ENCODE results near the gene CENPB. TPM values are rescaled to one million over a fixed set of nuclear protein-coding genes. Genes with fewer than 3 reads are reported as not detected.

The CENPB gene
- total and polyA plus RNA-seq, 8 donors, result 24.5 to 130 (median 69.2) TPM

DNA sequence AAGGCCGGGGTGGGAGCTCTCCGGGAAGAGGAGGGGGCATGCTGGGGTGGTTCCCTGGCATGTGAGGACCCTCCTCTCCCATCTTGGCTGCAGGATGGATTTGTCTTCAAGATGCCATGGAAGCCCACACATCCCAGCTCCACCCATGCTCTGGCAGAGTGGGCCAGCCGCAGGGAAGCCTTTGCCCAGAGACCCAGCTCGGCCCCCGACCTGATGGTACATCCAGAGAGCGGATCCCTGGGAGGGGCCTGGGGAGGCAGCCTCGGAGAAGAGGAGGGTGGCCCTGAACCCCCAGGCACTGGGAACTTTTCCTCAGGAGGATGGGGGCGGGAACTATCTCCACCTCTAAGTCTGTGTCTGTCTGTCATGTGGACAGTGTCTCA is 14.3 kb upstream of the CENPB start:
- H3K27ac ChIP-seq, result peak overlapping the region in 2 of 5 donors; percentile 98 to 99
- no peak overlapping the region for H3K4me3 ChIP-seq
- intact Hi-C loops (cut with DNase I; ENCODE audit: low total_unique reads), result no loop called here
- peak in 1 of 2 donors; percentile 2 for DNase-seq
- TF ChIP-seq EP300 (IDR thresholded peaks at IDR 0.05), result no peak
- no peak for TF ChIP-seq POLR2AphosphoS5 (IDR thresholded peaks at IDR 0.05)
- no peak for TF ChIP-seq POLR2A (IDR thresholded peaks at IDR 0.05)
- TF ChIP-seq, protein P1, sequence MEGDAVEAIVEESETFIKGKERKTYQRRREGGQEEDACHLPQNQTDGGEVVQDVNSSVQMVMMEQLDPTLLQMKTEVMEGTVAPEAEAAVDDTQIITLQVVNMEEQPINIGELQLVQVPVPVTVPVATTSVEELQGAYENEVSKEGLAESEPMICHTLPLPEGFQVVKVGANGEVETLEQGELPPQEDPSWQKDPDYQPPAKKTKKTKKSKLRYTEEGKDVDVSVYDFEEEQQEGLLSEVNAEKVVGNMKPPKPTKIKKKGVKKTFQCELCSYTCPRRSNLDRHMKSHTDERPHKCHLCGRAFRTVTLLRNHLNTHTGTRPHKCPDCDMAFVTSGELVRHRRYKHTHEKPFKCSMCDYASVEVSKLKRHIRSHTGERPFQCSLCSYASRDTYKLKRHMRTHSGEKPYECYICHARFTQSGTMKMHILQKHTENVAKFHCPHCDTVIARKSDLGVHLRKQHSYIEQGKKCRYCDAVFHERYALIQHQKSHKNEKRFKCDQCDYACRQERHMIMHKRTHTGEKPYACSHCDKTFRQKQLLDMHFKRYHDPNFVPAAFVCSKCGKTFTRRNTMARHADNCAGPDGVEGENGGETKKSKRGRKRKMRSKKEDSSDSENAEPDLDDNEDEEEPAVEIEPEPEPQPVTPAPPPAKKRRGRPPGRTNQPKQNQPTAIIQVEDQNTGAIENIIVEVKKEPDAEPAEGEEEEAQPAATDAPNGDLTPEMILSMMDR (IDR thresholded peaks at IDR 0.05), result no peak
- WGBS, 5 donors, result 91 to 98% (median 96%) methylated on average over 6 to 8 of the region's 8 CpGs
- H3K9me3 ChIP-seq, result no peaks in the 10 kb centered on the region
- H3K27me3 ChIP-seq, result no peaks in the 10 kb centered on the region
- H3K4me1 ChIP-seq, result peaks cover 41 to 78% (median 58%) of the 10 kb centered on the region in 4 donors
- H3K36me3 ChIP-seq, result peaks cover 53 to 74% (median 69%) of the 10 kb centered on the region in 4 donors

DNA sequence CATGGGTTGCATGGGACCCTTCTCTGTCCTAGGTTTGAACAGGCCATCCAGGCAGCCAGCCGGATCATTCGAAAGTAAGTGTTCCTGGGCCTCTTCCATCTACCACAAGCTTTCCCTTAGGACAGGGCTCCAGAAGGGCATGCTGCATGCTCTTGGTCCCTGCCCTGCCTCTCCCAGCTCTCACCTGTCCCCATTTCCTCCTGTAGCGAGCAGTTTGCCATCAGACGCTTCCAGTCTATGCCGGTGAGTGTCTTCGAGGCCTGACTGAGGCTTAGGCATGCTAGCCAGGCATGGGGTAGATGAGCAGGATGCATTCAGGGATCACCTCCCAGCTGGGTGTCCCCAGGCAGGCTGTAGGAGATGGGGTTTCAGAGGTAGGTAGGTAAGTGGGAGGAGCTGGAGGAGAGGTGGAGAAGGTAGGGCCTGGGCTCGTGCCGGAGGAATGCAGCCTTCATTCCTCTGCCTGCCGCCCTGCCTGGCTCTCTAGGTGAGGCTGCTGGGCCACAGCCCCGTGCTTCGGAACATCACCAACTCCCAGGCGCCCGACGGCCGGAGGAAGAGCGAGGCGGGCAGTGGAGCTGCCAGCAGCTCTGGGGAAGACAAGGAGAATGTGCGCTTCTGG is 13.8 kb upstream of the CENPB start:
- Histone ChIP-seq H3K9me3 (no peaks in the 10 kb centered on the region), H3K27ac (peak overlapping the region in 3 of 5 donors; percentile 21 to 99 (median 98)), H3K27me3 (no peaks in the 10 kb centered on the region), H3K36me3 (peaks cover 51 to 69% (median 64%) of the 10 kb centered on the region in 4 donors), H3K4me1 (peaks cover 36 to 78% (median 57%) of the 10 kb centered on the region in 4 donors), H3K4me3 (no peak overlapping the region)
- intact Hi-C loops (cut with DNase I; ENCODE audit: low total_unique reads), result no loop called here
- DNase-seq, result no peak
- 88 to 93% (median 90%) methylated on average over 18 of the region's 18 CpGs for WGBS, 5 donors
- TF ChIP-seq, protein P1 (IDR thresholded peaks at IDR 0.05), result no peak
- no peak for TF ChIP-seq POLR2AphosphoS5 (IDR thresholded peaks at IDR 0.05)
- TF ChIP-seq EP300 (IDR thresholded peaks at IDR 0.05), result no peak
- no peak for TF ChIP-seq POLR2A (IDR thresholded peaks at IDR 0.05)

DNA sequence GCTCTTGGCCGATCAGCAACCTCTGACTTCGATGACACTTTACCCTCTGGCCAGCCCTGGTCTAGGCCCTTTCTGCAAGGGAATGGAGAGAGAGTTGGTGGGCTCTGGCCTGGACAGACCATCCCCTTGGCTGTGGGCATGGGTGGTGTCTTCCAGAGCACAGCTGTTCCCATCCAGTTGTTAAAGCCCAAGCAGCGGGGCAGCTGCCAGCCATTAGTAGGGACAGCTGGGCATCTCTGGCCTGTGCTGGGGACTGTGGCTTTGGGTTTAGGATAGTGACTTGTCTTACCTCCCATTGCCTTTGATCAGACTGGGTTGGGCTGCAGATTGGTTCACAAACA is 12.3 kb upstream of the CENPB start:
- Histone ChIP-seq H3K27me3 (no peaks in the 10 kb centered on the region), H3K9me3 (no peaks in the 10 kb centered on the region), H3K4me1 (peaks cover 36 to 76% (median 57%) of the 10 kb centered on the region in 4 donors), H3K4me3 (peak overlapping the region in 2 of 4 donors; percentile 65 to 89), H3K27ac (peak overlapping the region in 4 of 5 donors; percentile 95 to 99 (median 96)), H3K36me3 (peaks cover 36 to 54% (median 49%) of the 10 kb centered on the region in 4 donors)
- TF ChIP-seq POLR2AphosphoS5 (IDR thresholded peaks at IDR 0.05), result no peak
- no peak for TF ChIP-seq POLR2A (IDR thresholded peaks at IDR 0.05)
- TF ChIP-seq, protein P1 (IDR thresholded peaks at IDR 0.05), result no peak
- no peak for TF ChIP-seq EP300 (IDR thresholded peaks at IDR 0.05)
- intact Hi-C loops (cut with DNase I; ENCODE audit: low total_unique reads), result no loop called here
- no peak for DNase-seq
- WGBS, 5 donors, result 89 to 95% (median 93%) methylated on average over 2 to 3 of the region's 3 CpGs

DNA sequence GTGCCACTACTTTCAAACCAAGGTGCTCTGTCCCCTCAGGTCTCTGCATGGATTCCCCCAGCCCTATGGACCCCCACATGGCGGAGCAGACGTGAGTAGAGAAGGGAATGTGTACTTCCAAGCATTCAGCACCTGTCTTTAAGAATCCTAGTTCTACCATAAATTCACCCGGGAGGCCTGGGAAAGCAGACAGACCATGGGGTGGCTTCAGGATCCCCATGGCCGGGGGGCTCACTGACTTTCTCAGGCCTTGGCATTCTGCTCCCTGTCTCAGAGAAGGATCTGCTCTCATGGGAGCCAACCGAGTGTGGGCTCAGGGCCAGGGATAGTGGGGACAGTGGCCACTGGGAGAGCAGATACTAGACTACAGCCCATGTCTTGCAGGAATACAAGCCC is 11.8 kb upstream of the CENPB start:
- Histone ChIP-seq H3K27me3 (no peaks in the 10 kb centered on the region), H3K36me3 (peaks cover 31 to 49% (median 44%) of the 10 kb centered on the region in 4 donors), H3K4me1 (peaks cover 36 to 76% (median 57%) of the 10 kb centered on the region in 4 donors), H3K4me3 (peak overlapping the region in 2 of 4 donors; percentile 65 to 89), H3K27ac (peak overlapping the region in 4 of 5 donors; percentile 95 to 99 (median 96)), H3K9me3 (no peaks in the 10 kb centered on the region)
- intact Hi-C loops (cut with DNase I; ENCODE audit: low total_unique reads), result no loop called here
- WGBS, 5 donors, result 76 to 81% (median 77%) methylated on average over 5 of the region's 5 CpGs
- peak in 1 of 2 donors; percentile 21 for DNase-seq
- TF ChIP-seq, protein P1 (IDR thresholded peaks at IDR 0.05), result no peak
- TF ChIP-seq POLR2AphosphoS5 (IDR thresholded peaks at IDR 0.05) (no peak), POLR2A (IDR thresholded peaks at IDR 0.05) (no peak), EP300 (IDR thresholded peaks at IDR 0.05) (no peak)
